CD4-positive, alpha-beta T cell treated with Interleukin-15 for 1 hour (primary cell): Measurements from ENCODE around the gene TRAIP.
A peak's percentile ranks its signal among the peaks of the same experiment; 100 is the strongest.
"Not testable (repeated sequence)": the region's sequence is repeated elsewhere in the genome, so short reads cannot be mapped to it uniquely, and the experiment has no call there.

ENCODE experiments used
- DNase-seq: peaks from one replicate; pipeline ENCODE4 v3.0.0-alpha.2; 2020

Gene TRAIP

GRCh38 chr3:49856181-49857005 lies at the start of gene TRAIP:
Gene TRAIP (minus strand): TSS chr3:49856564. CDS start chr3:49856453, 111 bp downstream.
- DNase-seq = peak; percentile 93

DNA sequence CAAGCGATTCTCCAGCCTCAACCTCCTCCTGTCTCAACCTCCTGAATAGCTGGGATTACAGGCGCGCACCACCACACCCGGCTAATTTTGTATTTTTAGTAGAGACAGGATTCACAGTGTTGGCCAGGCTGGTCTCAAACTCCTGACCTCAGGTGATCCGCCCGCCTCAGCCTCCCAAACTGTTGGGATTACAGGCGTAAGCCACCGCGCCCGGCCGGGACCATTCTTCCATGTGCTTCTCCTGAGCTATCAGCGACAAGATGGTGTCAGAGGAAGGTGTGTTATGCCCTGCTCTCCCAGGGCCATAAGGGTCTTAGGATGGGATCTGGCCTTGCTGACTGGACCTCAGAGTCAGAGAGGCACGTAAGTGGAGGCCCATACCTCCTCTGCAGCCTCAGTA lies 48.1 kb upstream of the TRAIP start:
- DNase-seq = not testable (repeated sequence)

DNA sequence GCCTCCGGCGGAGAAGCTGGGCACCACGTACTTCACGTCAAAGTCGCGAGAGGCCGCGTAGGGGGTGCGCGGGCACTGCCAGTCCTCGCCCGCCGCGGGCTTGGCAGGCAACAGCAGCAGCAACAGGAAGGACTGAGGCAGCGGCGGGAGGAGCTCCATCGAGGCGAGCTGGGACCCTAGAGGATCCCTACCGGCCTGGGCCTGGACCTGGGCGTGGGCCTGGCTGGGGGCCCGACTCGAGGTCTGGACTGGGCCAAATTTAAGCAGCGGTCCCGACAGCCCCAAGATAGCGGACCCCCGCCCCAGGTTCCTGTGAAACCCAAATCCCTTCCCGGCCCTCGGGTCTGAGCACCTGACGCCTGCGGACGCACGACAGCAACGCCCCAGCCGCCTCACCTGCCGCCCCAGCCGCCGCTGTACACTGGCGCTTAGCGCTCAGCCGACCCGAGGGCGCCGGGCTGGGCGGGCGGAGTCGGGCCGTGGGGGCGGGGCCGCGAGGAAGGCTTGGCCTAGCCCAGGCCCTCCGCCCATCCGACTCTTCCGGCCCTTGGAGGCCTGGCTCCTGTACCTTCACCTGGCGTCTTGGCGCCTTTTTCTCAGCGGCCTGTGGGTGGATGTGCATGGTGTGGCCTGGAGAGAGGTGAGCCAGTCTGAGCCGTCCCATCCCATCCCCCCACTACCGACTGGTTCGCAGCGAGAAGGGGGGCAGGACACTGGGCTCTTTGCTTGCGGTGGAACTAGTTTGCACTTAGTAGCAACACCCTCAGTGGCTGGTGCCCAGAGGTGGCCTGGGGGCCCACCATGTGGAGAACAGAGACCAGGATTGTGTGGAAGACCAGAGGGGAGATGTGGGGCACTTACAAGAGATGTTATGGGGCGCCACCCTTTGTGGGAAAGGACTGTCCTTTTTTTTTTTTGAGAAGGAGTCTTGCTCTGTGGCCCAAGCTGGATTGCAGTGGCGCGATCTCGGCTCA lies 47.4 kb upstream of the TRAIP start, which contains the start of gene MST1R:
Gene MST1R (minus strand): TSS at position 423 of the 974 bp plus-strand sequence. CDS start 264 bp downstream, at position 159.
- peak; percentile 82 for DNase-seq

GRCh38 chr3:49902511-49903345 lies 46.4 kb upstream of the TRAIP start:
- no peak for DNase-seq

- DNase-seq = no peak
Measured at GRCh38 chr3:49901366-49902339, 45.3 kb upstream of the TRAIP start.

DNA sequence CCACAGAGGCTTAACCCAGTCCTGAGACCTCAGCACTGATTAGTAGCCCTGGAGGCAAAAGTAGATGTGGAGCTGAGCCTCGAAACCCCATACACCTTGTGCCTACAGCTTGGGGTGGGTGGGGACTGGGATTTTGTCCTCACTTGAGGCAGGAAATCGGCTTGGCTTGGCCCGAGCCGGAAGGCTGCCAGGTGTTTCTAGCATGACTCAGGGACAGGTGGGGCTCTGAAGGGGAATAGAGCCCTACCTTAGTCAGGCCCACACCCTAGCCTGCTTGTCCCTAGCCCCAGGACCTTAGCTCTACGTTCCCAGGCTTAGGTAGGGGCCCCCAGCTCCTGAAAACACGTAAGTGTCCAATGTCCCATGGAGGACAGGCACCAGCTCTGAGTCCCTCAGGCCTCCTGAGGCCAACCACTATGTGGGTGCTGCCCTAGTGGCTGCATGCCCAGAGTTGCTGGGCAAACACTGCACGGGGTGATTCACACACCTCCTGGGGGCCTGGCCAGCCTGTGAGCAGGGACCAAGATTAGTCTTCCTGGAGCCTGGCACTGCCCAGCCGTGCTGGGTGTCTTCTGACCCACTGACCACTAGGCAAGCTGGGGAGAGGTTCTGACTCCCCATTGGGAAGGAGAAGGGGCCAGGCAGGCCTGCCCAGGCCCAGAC lies 44.3 kb upstream of the TRAIP start:
- no peak for DNase-seq

GRCh38 chr3:49899815-49900214 lies 43.5 kb upstream of the TRAIP start:
- DNase-seq = no peak

DNA sequence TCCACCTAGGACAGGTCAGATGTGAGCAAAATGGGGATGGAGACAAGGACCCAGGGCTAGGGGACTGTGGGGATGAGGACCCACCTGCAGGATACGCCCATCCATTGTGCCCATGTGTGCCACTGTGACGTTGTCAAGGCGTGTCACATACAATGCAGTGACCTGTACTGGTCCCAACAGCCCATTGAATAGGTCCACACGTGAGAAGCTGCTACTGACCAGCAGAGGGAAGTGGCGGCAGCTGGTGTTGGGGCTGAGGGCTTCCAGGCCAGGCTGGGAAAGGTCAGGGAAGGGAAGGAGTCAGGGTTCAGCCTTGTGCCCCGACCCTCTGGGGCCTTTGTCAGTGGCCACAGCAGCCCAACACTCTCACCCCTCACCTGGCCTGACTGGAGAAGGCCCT lies 42.6 kb upstream of the TRAIP start:
- no peak for DNase-seq

GRCh38 chr3:49896345-49896744 lies 40.0 kb upstream of the TRAIP start:
- no peak for DNase-seq

- no peak for DNase-seq
Measured at GRCh38 chr3:49895791-49896190, 39.4 kb upstream of the TRAIP start.

- no peak for DNase-seq
Measured at GRCh38 chr3:49889296-49889695, 32.9 kb upstream of the TRAIP start.

DNA sequence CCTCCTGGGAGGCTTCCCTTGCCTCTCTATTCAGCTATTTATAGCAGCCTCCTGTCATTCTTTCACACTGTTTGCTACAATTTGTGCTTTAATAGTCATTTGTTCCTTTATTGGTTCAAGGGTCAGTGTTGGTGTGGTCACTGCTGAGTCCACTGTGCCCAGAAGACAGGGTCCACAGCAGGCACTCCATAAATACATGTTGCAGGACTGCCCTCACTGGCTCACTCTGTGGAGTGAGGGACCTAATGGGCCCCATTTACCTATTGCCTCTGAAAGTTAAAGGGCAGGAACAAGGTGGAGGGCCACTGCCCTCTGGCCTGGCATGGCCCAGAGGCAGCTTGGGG lies 30.5 kb upstream of the TRAIP start:
- DNase-seq = no peak

GRCh38 chr3:49883998-49884397 lies 27.6 kb upstream of the TRAIP start:
- no peak for DNase-seq

DNA sequence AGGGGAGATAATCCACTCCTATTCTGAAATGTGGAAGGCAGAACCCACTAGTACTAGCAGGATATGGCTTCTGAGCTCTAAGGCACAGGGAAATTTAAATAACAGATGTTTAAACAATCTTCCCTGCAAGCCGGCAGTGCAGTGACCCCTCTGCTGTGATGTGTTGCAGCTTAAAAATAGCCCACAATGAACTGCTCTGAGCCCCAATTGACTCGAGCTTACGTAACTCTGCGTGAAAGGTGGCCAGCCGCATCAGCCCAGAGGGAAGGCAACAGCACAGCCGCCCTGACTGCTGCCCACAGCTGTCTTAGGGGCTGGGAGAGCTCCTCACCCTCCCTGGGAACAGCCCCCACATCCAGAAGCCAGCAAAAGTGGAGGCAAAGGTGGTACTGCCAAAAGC lies 25.8 kb upstream of the TRAIP start:
- no peak for DNase-seq

DNA sequence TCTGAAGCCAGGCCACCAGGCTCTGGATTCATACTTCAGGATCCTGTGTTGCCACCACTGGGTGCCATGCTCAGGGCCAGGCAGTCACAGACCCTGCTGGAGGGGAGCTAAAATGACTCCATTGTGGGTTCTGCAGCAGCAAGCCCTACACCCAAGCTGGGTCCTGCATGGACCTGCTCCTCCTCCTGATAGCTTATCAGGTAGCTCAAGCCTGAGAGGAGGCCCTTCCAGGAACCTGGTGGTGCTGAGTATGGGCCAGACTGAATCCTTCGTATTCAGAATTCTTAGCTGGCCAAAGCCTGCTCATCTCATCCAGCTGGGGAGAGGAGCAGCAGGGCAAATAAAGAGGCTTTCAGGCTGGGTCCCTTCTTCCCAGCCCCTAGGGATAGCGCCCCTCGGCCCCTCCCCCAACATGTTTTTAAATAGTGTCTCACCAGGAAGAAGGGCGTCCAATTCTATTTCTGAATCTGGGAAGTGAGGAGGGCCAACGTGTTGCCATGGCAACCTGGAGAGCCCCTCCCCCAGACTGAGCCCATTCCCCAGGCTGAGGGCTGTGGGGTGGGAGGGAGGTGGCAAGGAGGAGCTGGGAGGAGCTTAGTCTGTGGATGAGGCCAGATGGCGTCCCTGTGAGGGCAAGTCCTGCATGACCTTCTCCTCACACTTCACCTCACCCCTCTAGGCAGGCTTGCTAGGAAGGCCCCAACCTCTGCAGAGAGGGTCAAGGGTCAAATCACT lies 24.4 kb upstream of the TRAIP start:
- no peak for DNase-seq

DNA sequence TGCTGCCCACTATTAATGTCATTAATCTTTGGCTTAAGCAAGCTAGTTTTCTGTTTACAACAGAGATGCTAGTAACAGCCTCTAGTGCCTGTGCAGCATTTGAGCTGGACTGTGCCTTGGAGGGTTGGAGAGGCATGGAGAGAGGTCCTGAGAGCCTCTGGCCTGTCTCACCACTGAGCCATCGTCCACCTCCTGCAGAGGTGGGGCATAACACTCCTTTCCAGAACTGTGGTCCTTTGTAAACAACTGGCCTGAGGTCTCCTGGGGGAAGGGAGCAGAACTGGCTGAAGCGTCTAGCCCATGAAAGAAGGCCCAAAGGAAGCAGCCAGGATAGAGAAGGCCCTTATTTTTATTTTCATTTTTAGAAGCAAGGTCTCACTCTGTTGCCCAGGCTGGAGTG lies 23.4 kb upstream of the TRAIP start:
- no peak for DNase-seq

- DNase-seq = no peak
Measured at GRCh38 chr3:49878686-49879085, 22.3 kb upstream of the TRAIP start.

DNA sequence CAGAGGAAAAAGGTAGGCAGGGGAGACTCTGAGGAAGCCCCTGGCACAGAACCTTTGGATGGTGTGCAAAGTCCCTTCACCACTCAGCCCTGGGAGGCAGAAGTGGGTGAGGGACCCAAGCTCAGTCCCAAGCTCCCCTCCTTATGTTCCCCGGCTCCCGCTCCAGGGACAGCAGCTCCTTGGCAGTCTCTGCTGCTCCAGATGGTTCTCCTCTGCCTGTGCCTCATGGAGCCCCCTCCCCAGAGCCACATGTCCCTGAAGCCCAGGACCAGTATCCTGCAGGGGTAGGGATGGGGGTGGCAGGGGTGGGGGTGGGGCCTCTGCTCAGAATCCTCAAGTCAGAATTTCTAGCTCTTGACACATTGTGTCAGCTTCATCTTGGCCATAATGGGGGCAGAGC lies 21.4 kb upstream of the TRAIP start:
- no peak for DNase-seq

DNA sequence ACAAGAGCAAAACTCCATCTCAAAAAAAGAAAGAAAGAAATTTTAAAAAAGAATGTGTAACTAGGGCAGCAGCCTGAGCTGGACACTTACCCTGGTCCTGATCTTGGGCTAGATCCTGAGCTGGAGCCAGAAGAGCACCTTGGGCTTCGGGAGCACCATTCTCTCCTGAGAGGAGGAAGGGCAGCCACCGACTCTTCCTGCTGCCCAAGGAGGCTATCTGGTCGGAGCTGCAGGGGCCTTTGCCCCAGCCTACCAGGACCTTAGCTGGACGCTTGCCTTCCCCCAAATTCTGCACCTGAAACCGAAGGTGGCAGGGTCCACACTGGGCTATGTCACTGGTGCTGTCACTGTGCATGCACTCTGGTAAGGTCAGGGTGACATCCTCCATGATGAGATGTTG lies 20.2 kb upstream of the TRAIP start:
- no peak for DNase-seq

- no peak for DNase-seq
Measured at GRCh38 chr3:49873623-49874022, 17.3 kb upstream of the TRAIP start.
